B cell (primary cell): ENCODE data around the gene TEX9.

Experiments used
- CTCF ChIP-seq: fragments of 200-600 bp; IDR thresholded peaks from one replicate; pipeline ENCODE4 v1.8.0; 2022; ENCODE audit warnings: antibody characterized with exemption, mild to moderate bottlenecking
- EZH2 ChIP-seq: IDR thresholded peaks from 2 replicates; pipeline ENCODE4 v1.6.1; 2012; ENCODE audit warnings: borderline replicate concordance, low read depth, mild to moderate bottlenecking, moderate library complexity, low read length; ENCODE audit not compliant: insufficient read depth, poor library complexity, severe bottlenecking

GRCh38 chr15:56411122-56411749, 46.0 kb downstream of the TEX9 start:
- no peak for TF ChIP-seq CTCF
- TF ChIP-seq EZH2: no peak
